ENCODE results near the gene THTPA.

THTPA gene

GRCh38 chr14:23545740-23546365 lies 10.2 kb upstream of the THTPA start:
- Histone ChIP-seq H3K9ac (ENCODE audit: low read depth, low read length) (no peak overlapping the region), H3K36me3 (ENCODE audit: insufficient read depth, low read length) (peaks cover 16% of the 10 kb centered on the region; the same call in 1 of the 2 replicates), H3K27me3 (ENCODE audit: insufficient read depth, low read length) (no peaks in the 10 kb centered on the region), H3K4me3 (ENCODE audit: low read length) (peak overlapping the region; percentile 23; the same call in 1 of the 2 replicates), H3K9me3 (ENCODE audit: insufficient read depth, low read depth, low read length) (no peaks in the 10 kb centered on the region), H3K27ac (ENCODE audit: low read depth, low read length) (peak overlapping the region; percentile 88), H3K4me1 (ENCODE audit: insufficient read depth, low read length) (peaks cover 63% of the 10 kb centered on the region)
- WGBS, result 75% methylated on average over 4 of the region's 4 CpGs

- Histone ChIP-seq H3K4me1 (ENCODE audit: insufficient read depth, low read length) (peaks cover 63% of the 10 kb centered on the region), H3K4me3 (ENCODE audit: low read length) (no peak overlapping the region), H3K27ac (ENCODE audit: low read depth, low read length) (no peak overlapping the region; the same call in 1 of the 2 replicates), H3K27me3 (ENCODE audit: insufficient read depth, low read length) (no peaks in the 10 kb centered on the region), H3K9me3 (ENCODE audit: insufficient read depth, low read depth, low read length) (no peaks in the 10 kb centered on the region), H3K9ac (ENCODE audit: low read depth, low read length) (no peak overlapping the region), H3K36me3 (ENCODE audit: insufficient read depth, low read length) (peaks cover 16% of the 10 kb centered on the region; the same call in 1 of the 2 replicates)
- 81% methylated on average over 10 of the region's 10 CpGs for WGBS
Observed at GRCh38 chr14:23546450-23547035, 9.5 kb upstream of the THTPA start.

GRCh38 chr14:23547924-23548323 lies 8.1 kb upstream of the THTPA start:
- WGBS, result 53% methylated on average over 2 of the region's 2 CpGs
- no peaks in the 10 kb centered on the region for H3K9me3 ChIP-seq (ENCODE audit: insufficient read depth, low read depth, low read length)
- peak overlapping the region; percentile 54; the same call in 1 of the 2 replicates for H3K9ac ChIP-seq (ENCODE audit: low read depth, low read length)
- peaks cover 67% of the 10 kb centered on the region for H3K4me1 ChIP-seq (ENCODE audit: insufficient read depth, low read length)
- H3K4me3 ChIP-seq (ENCODE audit: low read length), result no peak overlapping the region
- H3K27me3 ChIP-seq (ENCODE audit: insufficient read depth, low read length), result no peaks in the 10 kb centered on the region
- H3K36me3 ChIP-seq (ENCODE audit: insufficient read depth, low read length), result peaks cover 9% of the 10 kb centered on the region; the same call in 1 of the 2 replicates
- H3K27ac ChIP-seq (ENCODE audit: low read depth, low read length), result peak overlapping the region; percentile 90

GRCh38 chr14:23548351-23549318 lies 7.4 kb upstream of the THTPA start:
- 28% methylated on average over 18 of the region's 18 CpGs for WGBS
- Histone ChIP-seq H3K4me1 (ENCODE audit: insufficient read depth, low read length) (peaks cover 67% of the 10 kb centered on the region), H3K9ac (ENCODE audit: low read depth, low read length) (peak overlapping the region; percentile 54), H3K36me3 (ENCODE audit: insufficient read depth, low read length) (0 out of 2 replicates have a peak, but pooled peaks cover 2% of the 10 kb centered on the region), H3K27me3 (ENCODE audit: insufficient read depth, low read length) (no peaks in the 10 kb centered on the region), H3K4me3 (ENCODE audit: low read length) (peak overlapping the region; percentile 72), H3K9me3 (ENCODE audit: insufficient read depth, low read depth, low read length) (no peaks in the 10 kb centered on the region), H3K27ac (ENCODE audit: low read depth, low read length) (peak overlapping the region; percentile 90)

- 10% methylated on average over 12 of the region's 12 CpGs for WGBS
- Histone ChIP-seq H3K9me3 (ENCODE audit: insufficient read depth, low read depth, low read length) (no peaks in the 10 kb centered on the region), H3K4me1 (ENCODE audit: insufficient read depth, low read length) (peaks cover 57% of the 10 kb centered on the region), H3K36me3 (ENCODE audit: insufficient read depth, low read length) (no peaks in the 10 kb centered on the region), H3K9ac (ENCODE audit: low read depth, low read length) (peak overlapping the region; percentile 75), H3K4me3 (ENCODE audit: low read length) (peak overlapping the region; percentile 72), H3K27ac (ENCODE audit: low read depth, low read length) (peak overlapping the region; percentile 87; the same call in 1 of the 2 replicates), H3K27me3 (ENCODE audit: insufficient read depth, low read length) (no peaks in the 10 kb centered on the region)
Observed at GRCh38 chr14:23550131-23550811, 5.8 kb upstream of the THTPA start.

GRCh38 chr14:23550812-23551265 lies 5.2 kb upstream of the THTPA start:
- Histone ChIP-seq H3K4me3 (ENCODE audit: low read length) (peak overlapping the region; percentile 72), H3K4me1 (ENCODE audit: insufficient read depth, low read length) (peaks cover 53% of the 10 kb centered on the region), H3K9me3 (ENCODE audit: insufficient read depth, low read depth, low read length) (no peaks in the 10 kb centered on the region), H3K27ac (ENCODE audit: low read depth, low read length) (peak overlapping the region; percentile 87), H3K36me3 (ENCODE audit: insufficient read depth, low read length) (no peaks in the 10 kb centered on the region), H3K9ac (ENCODE audit: low read depth, low read length) (peak overlapping the region; percentile 75), H3K27me3 (ENCODE audit: insufficient read depth, low read length) (no peaks in the 10 kb centered on the region)
- under 1% methylated on average over 32 of the region's 37 CpGs for WGBS

GRCh38 chr14:23551266-23552028 lies 4.6 kb upstream of the THTPA start, which contains the start of gene ZFHX2:
ZFHX2 (minus strand) TSS chr14:23551765; CDS start chr14:23535325, 16,440 bp downstream.
- Histone ChIP-seq H3K4me3 (ENCODE audit: low read length) (peak within 1 kb of the TSS; percentile 72), H3K27me3 (ENCODE audit: insufficient read depth, low read length) (no peaks in the 10 kb centered on the region), H3K4me1 (ENCODE audit: insufficient read depth, low read length) (peaks cover 47% of the 10 kb centered on the region), H3K36me3 (ENCODE audit: insufficient read depth, low read length) (no peaks in the 10 kb centered on the region), H3K9me3 (ENCODE audit: insufficient read depth, low read depth, low read length) (no peaks in the 10 kb centered on the region), H3K27ac (ENCODE audit: low read depth, low read length) (peak within 1 kb of the TSS; percentile 87), H3K9ac (ENCODE audit: low read depth, low read length) (peak within 1 kb of the TSS; percentile 75)
- WGBS, result under 1% methylated on average over 44 of the region's 49 CpGs

- Histone ChIP-seq H3K27ac (ENCODE audit: low read depth, low read length) (no peak overlapping the region; the same call in 1 of the 2 replicates), H3K4me1 (ENCODE audit: insufficient read depth, low read length) (peaks cover 13% of the 10 kb centered on the region), H3K4me3 (ENCODE audit: low read length) (peak overlapping the region; percentile 88), H3K36me3 (ENCODE audit: insufficient read depth, low read length) (peaks cover 26% of the 10 kb centered on the region), H3K27me3 (ENCODE audit: insufficient read depth, low read length) (no peaks in the 10 kb centered on the region), H3K9ac (ENCODE audit: low read depth, low read length) (peak overlapping the region; percentile 92; the same call in 1 of the 2 replicates), H3K9me3 (ENCODE audit: insufficient read depth, low read depth, low read length) (no peaks in the 10 kb centered on the region)
- 5% methylated on average over 10 of the region's 14 CpGs for WGBS
Observed at GRCh38 chr14:23555533-23555881, 564 bp upstream of the THTPA start.

GRCh38 chr14:23556700-23557440 lies 799 bp downstream of the THTPA start:
- peaks cover 11% of the 10 kb centered on the region for H3K4me1 ChIP-seq (ENCODE audit: insufficient read depth, low read length)
- no peaks in the 10 kb centered on the region for H3K27me3 ChIP-seq (ENCODE audit: insufficient read depth, low read length)
- 56% methylated on average over 17 of the region's 17 CpGs for WGBS
- no peaks in the 10 kb centered on the region for H3K9me3 ChIP-seq (ENCODE audit: insufficient read depth, low read depth, low read length)
- peak overlapping the region; percentile 88 for H3K4me3 ChIP-seq (ENCODE audit: low read length)
- H3K27ac ChIP-seq (ENCODE audit: low read depth, low read length), result no peak overlapping the region; the same call in 1 of the 2 replicates
- peak overlapping the region; percentile 92 for H3K9ac ChIP-seq (ENCODE audit: low read depth, low read length)
- peaks cover 40% of the 10 kb centered on the region for H3K36me3 ChIP-seq (ENCODE audit: insufficient read depth, low read length)

All from HUES64 (cell line).